Measurements from ENCODE around the gene ATG101.

GRCh38 chr12:52022841-52023181, 47.0 kb upstream of the ATG101 start:
- no peak for TF ChIP-seq POLR2A (IDR thresholded peaks at IDR 0.05)
- TF ChIP-seq CTCF (IDR thresholded peaks at IDR 0.05) = no peak
